Adrenal gland (tissue), 5 donors: ENCODE measurements around the gene NOS2.
"Not testable (repeated sequence)": the region's sequence is repeated elsewhere in the genome, so short reads cannot be mapped to it uniquely, and the experiment has no call there.

Experiments
- POLR2A ChIP-seq, 2 donors: fragments of 450-650 bp; IDR thresholded peaks; one replicate each; pipeline ENCODE4 v1.6.1; 2017; ENCODE audit warnings: antibody characterized with exemption in 2 of 2, mild to moderate bottlenecking in 2 of 2, moderate library complexity in 1 of 2
- TF ChIP-seq, protein P1 (sequence below), 6 experiments: fragments of 450-650 bp in 4 of 6; fragments of 200-600 bp in 2 of 6; sonication (generic) in 1 of 6; IDR thresholded peaks; 1 replicate in 5 of 6; 2 replicates in 1 of 6; pipeline versions ENCODE4 v1.5.1 to v1.8.0; 2016 to 2021; ENCODE audit warnings: antibody characterized with exemption in 6 of 6, mild to moderate bottlenecking in 2 of 6, moderate library complexity in 1 of 6
- donor health status: DM: no; HTN: no; CAD: no.

DNA sequence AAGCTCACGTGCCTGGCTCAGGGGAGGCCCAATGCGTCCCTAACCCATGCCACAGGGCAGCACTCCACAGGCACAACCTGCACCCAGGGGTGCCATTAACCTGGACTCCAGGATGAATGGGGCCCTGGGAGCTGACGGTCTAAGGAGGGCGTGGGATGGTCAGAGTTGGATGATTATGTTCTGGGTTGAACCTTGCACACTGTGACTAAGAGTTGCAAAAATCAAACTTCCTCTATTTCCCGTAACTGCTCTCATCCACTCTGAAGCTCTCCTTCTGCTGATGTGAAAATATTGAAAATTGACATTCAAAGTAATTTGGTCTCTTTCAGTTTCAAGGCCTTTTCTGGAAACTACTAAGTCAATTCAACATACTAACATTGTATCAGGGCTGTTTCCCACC lies 54.0 kb downstream of the NOS2 start:
- TF ChIP-seq, protein P1, sequence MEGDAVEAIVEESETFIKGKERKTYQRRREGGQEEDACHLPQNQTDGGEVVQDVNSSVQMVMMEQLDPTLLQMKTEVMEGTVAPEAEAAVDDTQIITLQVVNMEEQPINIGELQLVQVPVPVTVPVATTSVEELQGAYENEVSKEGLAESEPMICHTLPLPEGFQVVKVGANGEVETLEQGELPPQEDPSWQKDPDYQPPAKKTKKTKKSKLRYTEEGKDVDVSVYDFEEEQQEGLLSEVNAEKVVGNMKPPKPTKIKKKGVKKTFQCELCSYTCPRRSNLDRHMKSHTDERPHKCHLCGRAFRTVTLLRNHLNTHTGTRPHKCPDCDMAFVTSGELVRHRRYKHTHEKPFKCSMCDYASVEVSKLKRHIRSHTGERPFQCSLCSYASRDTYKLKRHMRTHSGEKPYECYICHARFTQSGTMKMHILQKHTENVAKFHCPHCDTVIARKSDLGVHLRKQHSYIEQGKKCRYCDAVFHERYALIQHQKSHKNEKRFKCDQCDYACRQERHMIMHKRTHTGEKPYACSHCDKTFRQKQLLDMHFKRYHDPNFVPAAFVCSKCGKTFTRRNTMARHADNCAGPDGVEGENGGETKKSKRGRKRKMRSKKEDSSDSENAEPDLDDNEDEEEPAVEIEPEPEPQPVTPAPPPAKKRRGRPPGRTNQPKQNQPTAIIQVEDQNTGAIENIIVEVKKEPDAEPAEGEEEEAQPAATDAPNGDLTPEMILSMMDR (IDR thresholded peaks at IDR 0.05), result not testable (repeated sequence)
- TF ChIP-seq POLR2A (IDR thresholded peaks at IDR 0.05), result not testable (repeated sequence)
